Activated naive CD4-positive, alpha-beta T cell treated with Interleukin-2 at 50 U/mL for 16 hours (primary cell): ENCODE results near the gene GAS5.
A peak's percentile ranks its signal among the peaks of the same experiment; 100 is the strongest.
"Not testable (repeated sequence)": the region's sequence is repeated elsewhere in the genome, so short reads cannot be mapped to it uniquely, and the experiment has no call there.

ENCODE experiments used
- DNase-seq: peaks from one replicate; pipeline ENCODE4 v3.0.0-alpha.2; 2020

Gene GAS5

GRCh38 chr1:173867753-173868265 is at the start of gene GAS5:
Gene GAS5 (minus strand): TSS chr1:173867989.
- peak; percentile 100 for DNase-seq

GRCh38 chr1:173917149-173917548 is 49.4 kb upstream of the GAS5 start, which contains the start of gene SERPINC1:
Gene SERPINC1 (minus strand): TSS chr1:173917327. CDS start chr1:173917259, 68 bp downstream.
- DNase-seq: no peak

- no peak for DNase-seq
Observed at GRCh38 chr1:173916667-173917066, 48.9 kb upstream of the GAS5 start.

- DNase-seq: no peak
Observed at GRCh38 chr1:173915596-173915995, 47.8 kb upstream of the GAS5 start.

- peak; percentile 23 for DNase-seq
Observed at GRCh38 chr1:173914366-173914871, 46.6 kb upstream of the GAS5 start.

GRCh38 chr1:173913111-173913510 is 45.3 kb upstream of the GAS5 start:
- DNase-seq: no peak

GRCh38 chr1:173903827-173904531 is 36.2 kb upstream of the GAS5 start:
- DNase-seq: no peak

- no peak for DNase-seq
Observed at GRCh38 chr1:173900992-173901391, 33.2 kb upstream of the GAS5 start.

GRCh38 chr1:173900427-173900826 is 32.6 kb upstream of the GAS5 start:
- DNase-seq: no peak

GRCh38 chr1:173894189-173894588 is 26.4 kb upstream of the GAS5 start:
- no peak for DNase-seq

- DNase-seq: no peak
Observed at GRCh38 chr1:173893611-173894010, 25.8 kb upstream of the GAS5 start.

- DNase-seq: no peak
Observed at GRCh38 chr1:173889885-173890284, 22.1 kb upstream of the GAS5 start.

GRCh38 chr1:173888749-173889148 is 21.0 kb upstream of the GAS5 start:
- DNase-seq: no peak

GRCh38 chr1:173887627-173888026 is 19.8 kb upstream of the GAS5 start:
- no peak for DNase-seq

- no peak for DNase-seq
Observed at GRCh38 chr1:173886746-173887611, 19.2 kb upstream of the GAS5 start.

GRCh38 chr1:173884701-173885100 is 16.9 kb upstream of the GAS5 start:
- DNase-seq: no peak

- not testable (repeated sequence) for DNase-seq
Observed at GRCh38 chr1:173881117-173881516, 13.3 kb upstream of the GAS5 start.

- DNase-seq: no peak
Observed at GRCh38 chr1:173878251-173878650, 10.5 kb upstream of the GAS5 start.

GRCh38 chr1:173876732-173877131 is 8.9 kb upstream of the GAS5 start:
- DNase-seq: no peak

- no peak for DNase-seq
Observed at GRCh38 chr1:173871500-173871899, 3.7 kb upstream of the GAS5 start.

- no peak for DNase-seq
Observed at GRCh38 chr1:173871091-173871490, 3.3 kb upstream of the GAS5 start.

GRCh38 chr1:173870252-173871075 is 2.7 kb upstream of the GAS5 start:
- peak; percentile 41 for DNase-seq

- DNase-seq: no peak
Observed at GRCh38 chr1:173869021-173869359, 1.2 kb upstream of the GAS5 start.
